Loucy (cell line): Measurements from ENCODE around the gene OR8B3.

ENCODE experiments used
- EZH2phosphoT487 ChIP-seq: fragments of 200-600 bp; IDR thresholded peaks from 2 replicates; pipeline ENCODE4 v1.6.1; 2018; ENCODE audit warnings: antibody characterized with exemption, mild to moderate bottlenecking, moderate library complexity, borderline replicate concordance
- TF ChIP-seq, protein P1 (sequence below): fragments of 200-600 bp; sonication (generic); conservative IDR thresholded peaks from 2 replicates; pipeline ENCODE4 v1.5.1; 2014; ENCODE audit warnings: mild to moderate bottlenecking, antibody characterized with exemption, low read length

GRCh38 chr11:124402326-124402922 is 3.6 kb upstream of the OR8B3 start:
- TF ChIP-seq, protein P1, sequence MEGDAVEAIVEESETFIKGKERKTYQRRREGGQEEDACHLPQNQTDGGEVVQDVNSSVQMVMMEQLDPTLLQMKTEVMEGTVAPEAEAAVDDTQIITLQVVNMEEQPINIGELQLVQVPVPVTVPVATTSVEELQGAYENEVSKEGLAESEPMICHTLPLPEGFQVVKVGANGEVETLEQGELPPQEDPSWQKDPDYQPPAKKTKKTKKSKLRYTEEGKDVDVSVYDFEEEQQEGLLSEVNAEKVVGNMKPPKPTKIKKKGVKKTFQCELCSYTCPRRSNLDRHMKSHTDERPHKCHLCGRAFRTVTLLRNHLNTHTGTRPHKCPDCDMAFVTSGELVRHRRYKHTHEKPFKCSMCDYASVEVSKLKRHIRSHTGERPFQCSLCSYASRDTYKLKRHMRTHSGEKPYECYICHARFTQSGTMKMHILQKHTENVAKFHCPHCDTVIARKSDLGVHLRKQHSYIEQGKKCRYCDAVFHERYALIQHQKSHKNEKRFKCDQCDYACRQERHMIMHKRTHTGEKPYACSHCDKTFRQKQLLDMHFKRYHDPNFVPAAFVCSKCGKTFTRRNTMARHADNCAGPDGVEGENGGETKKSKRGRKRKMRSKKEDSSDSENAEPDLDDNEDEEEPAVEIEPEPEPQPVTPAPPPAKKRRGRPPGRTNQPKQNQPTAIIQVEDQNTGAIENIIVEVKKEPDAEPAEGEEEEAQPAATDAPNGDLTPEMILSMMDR: peak; percentile 91
- no peak for TF ChIP-seq EZH2phosphoT487
